Measurements from ENCODE around the gene MRPL39. TPM values are rescaled to one million over a fixed set of nuclear protein-coding genes. Genes with fewer than 3 reads are reported as not detected.

The MRPL39 gene
- total and polyA plus RNA-seq, 2 donors from 2014 or later = 24.1 to 52.7 TPM

- Histone ChIP-seq H3K27me3 (ENCODE audit: control insufficient read depth, insufficient read depth, low read length) (no peaks in the 10 kb centered on the region), H3K4me1 (ENCODE audit: control insufficient read depth in 2 of 3, insufficient read depth in 2 of 3, low read depth in 1 of 3, low read length in 3 of 3) (peaks cover 0 to 6% (median 0%) of the 10 kb centered on the region in 3 donors), H3K36me3 (ENCODE audit: control insufficient read depth in 2 of 3, insufficient read depth in 3 of 3, low read length in 3 of 3) (no peaks in the 10 kb centered on the region), H3K27ac (ENCODE audit: low read depth in 2 of 2, low read length in 2 of 2) (peak overlapping the region in 1 of 2 donors; percentile 56), H3K9me3 (ENCODE audit: control insufficient read depth in 2 of 3, insufficient read depth in 1 of 3, low read length in 3 of 3) (no peaks in the 10 kb centered on the region), H3K4me3 (ENCODE audit: low read length in 3 of 3) (peak overlapping the region; percentile 52 to 59 (median 57)), H3K9ac (ENCODE audit: low read length in 3 of 3) (peak overlapping the region; percentile 17 to 55 (median 47))
- FAIRE-seq (no peak), DNase-seq (peak; percentile 65 to 78 (median 76))
- TF ChIP-seq CTCF (IDR thresholded peaks at IDR 0.05; ENCODE audit: borderline replicate concordance, extremely low read depth, insufficient read depth) = no peak
- intact Hi-C loops (cut with DNase I) = no loop called here
Observed at GRCh38 chr21:25640202-25640942, 33.1 kb upstream of the MRPL39 start.

- Histone ChIP-seq H3K4me3 (ENCODE audit: low read length in 3 of 3) (peak overlapping the region; percentile 52 to 59 (median 57)), H3K36me3 (ENCODE audit: control insufficient read depth in 2 of 3, insufficient read depth in 3 of 3, low read length in 3 of 3) (no peaks in the 10 kb centered on the region), H3K9me3 (ENCODE audit: control insufficient read depth in 2 of 3, insufficient read depth in 1 of 3, low read length in 3 of 3) (no peaks in the 10 kb centered on the region), H3K27ac (ENCODE audit: low read depth in 2 of 2, low read length in 2 of 2) (peak overlapping the region; percentile 56 to 58), H3K4me1 (ENCODE audit: control insufficient read depth in 2 of 3, insufficient read depth in 2 of 3, low read depth in 1 of 3, low read length in 3 of 3) (peaks cover 0 to 6% (median 0%) of the 10 kb centered on the region in 3 donors), H3K9ac (ENCODE audit: low read length in 3 of 3) (peak overlapping the region in 2 of 3 donors; percentile 17 to 47), H3K27me3 (ENCODE audit: control insufficient read depth, insufficient read depth, low read length) (no peaks in the 10 kb centered on the region)
- DNase-seq (peak; percentile 69 to 83 (median 77)), FAIRE-seq (no peak)
- intact Hi-C loops (cut with DNase I) = no loop called here
- TF ChIP-seq CTCF (IDR thresholded peaks at IDR 0.05; ENCODE audit: borderline replicate concordance, extremely low read depth, insufficient read depth) = peak; percentile 16
Observed at GRCh38 chr21:25639551-25640201, 32.4 kb upstream of the MRPL39 start.

GRCh38 chr21:25638660-25639550, 31.6 kb upstream of the MRPL39 start, which contains the start of gene JAM2:
TSS of gene JAM2 (plus strand) at chr21:25639258. CDS start at chr21:25639822, 564 bp downstream.
- TF ChIP-seq CTCF (IDR thresholded peaks at IDR 0.05; ENCODE audit: borderline replicate concordance, extremely low read depth, insufficient read depth) = no peak
- FAIRE-seq = no peak
- peak within 1 kb of the TSS; percentile 52 to 70 (median 61) for H3K4me3 ChIP-seq (ENCODE audit: low read length in 3 of 3)
- H3K36me3 ChIP-seq (ENCODE audit: control insufficient read depth in 2 of 3, insufficient read depth in 3 of 3, low read length in 3 of 3) = no peaks in the 10 kb centered on the region
- H3K27me3 ChIP-seq (ENCODE audit: control insufficient read depth, insufficient read depth, low read length) = no peaks in the 10 kb centered on the region
- no peaks in the 10 kb centered on the region for H3K9me3 ChIP-seq (ENCODE audit: control insufficient read depth in 2 of 3, insufficient read depth in 1 of 3, low read length in 3 of 3)
- DNase-seq = peak in 4 of 5 donors; percentile 49 to 79 (median 63)
- peaks cover 0 to 6% (median 0%) of the 10 kb centered on the region in 3 donors for H3K4me1 ChIP-seq (ENCODE audit: control insufficient read depth in 2 of 3, insufficient read depth in 2 of 3, low read depth in 1 of 3, low read length in 3 of 3)
- peak within 1 kb of the TSS; percentile 56 to 58 for H3K27ac ChIP-seq (ENCODE audit: low read depth in 2 of 2, low read length in 2 of 2)
- intact Hi-C loops (cut with DNase I) = no loop called here
- peak within 1 kb of the TSS in 2 of 3 donors; percentile 17 to 48 for H3K9ac ChIP-seq (ENCODE audit: low read length in 3 of 3)
